ENCODE data around the gene SLC1A2.

Gene SLC1A2

GRCh38 chr11:35372565-35373283 lies 46.6 kb downstream of the SLC1A2 start:
- no peak for TF ChIP-seq CTCF (IDR thresholded peaks at IDR 0.05; ENCODE audit: insufficient read depth, low read depth, low read length, missing control alignments)
- DNase-seq (ENCODE audit: low read depth), result peak; percentile 42
- no peak overlapping the region for H3K4me3 ChIP-seq (ENCODE audit: low read length)

DNA sequence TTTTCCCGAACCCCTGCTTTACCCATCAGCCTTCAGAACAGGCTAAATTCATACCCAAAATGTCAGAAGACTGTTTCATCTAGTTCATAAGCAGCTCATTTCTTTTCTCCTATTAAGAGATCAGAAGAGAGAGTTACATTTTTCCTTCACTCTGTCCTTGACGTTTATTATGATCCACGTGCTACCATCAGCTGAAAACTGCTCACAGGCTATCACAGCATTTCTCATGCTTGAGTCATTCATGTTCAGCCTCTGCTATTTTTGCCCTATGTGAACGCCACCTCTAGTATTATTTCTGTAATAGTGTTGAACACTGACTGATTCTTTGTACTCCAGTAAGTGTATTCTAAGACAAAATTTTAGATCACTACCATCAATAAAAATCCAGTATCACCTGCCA lies 51.9 kb downstream of the SLC1A2 start:
- no peak overlapping the region for H3K4me3 ChIP-seq (ENCODE audit: low read length)
- no peak for TF ChIP-seq CTCF (IDR thresholded peaks at IDR 0.05; ENCODE audit: insufficient read depth, low read depth, low read length, missing control alignments)
- peak; percentile 56 for DNase-seq (ENCODE audit: low read depth)

- no peak for TF ChIP-seq CTCF (IDR thresholded peaks at IDR 0.05; ENCODE audit: insufficient read depth, low read depth, low read length, missing control alignments)
- H3K4me3 ChIP-seq (ENCODE audit: low read length), result no peak overlapping the region
- no peak for DNase-seq (ENCODE audit: low read depth)
Observed at GRCh38 chr11:35366798-35367197, 52.6 kb downstream of the SLC1A2 start.

DNA sequence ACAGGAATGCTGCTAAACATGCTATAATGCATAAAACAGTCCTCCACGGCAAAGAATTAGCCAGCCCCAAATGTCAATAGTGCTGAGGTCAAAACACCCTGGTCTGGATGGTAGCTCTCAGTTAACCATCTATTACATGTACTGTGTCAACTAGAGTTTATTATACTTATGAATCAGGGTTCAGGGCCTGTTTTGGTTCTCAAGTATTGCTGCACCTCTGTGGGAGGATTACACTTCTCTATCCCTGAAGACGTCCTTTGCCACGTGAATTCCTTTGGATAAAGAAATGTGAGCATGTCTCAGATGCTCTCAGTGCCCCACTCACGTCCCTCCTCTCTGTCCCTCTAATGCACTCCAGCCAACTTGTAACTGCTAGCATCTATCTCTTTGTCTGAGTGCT lies 53.4 kb downstream of the SLC1A2 start:
- DNase-seq (ENCODE audit: low read depth), result no peak
- no peak overlapping the region for H3K4me3 ChIP-seq (ENCODE audit: low read length)
- no peak for TF ChIP-seq CTCF (IDR thresholded peaks at IDR 0.05; ENCODE audit: insufficient read depth, low read depth, low read length, missing control alignments)

- DNase-seq (ENCODE audit: low read depth), result no peak
- TF ChIP-seq CTCF (IDR thresholded peaks at IDR 0.05; ENCODE audit: insufficient read depth, low read depth, low read length, missing control alignments), result no peak
- H3K4me3 ChIP-seq (ENCODE audit: low read length), result no peak overlapping the region
Observed at GRCh38 chr11:35365395-35365794, 54.0 kb downstream of the SLC1A2 start.

GRCh38 chr11:35363854-35364780 lies 55.2 kb downstream of the SLC1A2 start:
- no peak overlapping the region for H3K4me3 ChIP-seq (ENCODE audit: low read length)
- peak; percentile 78 for DNase-seq (ENCODE audit: low read depth)
- TF ChIP-seq CTCF (IDR thresholded peaks at IDR 0.05; ENCODE audit: insufficient read depth, low read depth, low read length, missing control alignments), result no peak
